Right lobe of liver (tissue), 4 donors: ENCODE measurements around the gene SRPK1.

Experiments
- POLR2A ChIP-seq: fragments of 450-650 bp; IDR thresholded peaks from one replicate; pipeline ENCODE4 v1.6.1; 2017; ENCODE audit warnings: antibody characterized with exemption, mild to moderate bottlenecking
- TF ChIP-seq, protein P1 (sequence below), 4 donors: fragments of 200-600 bp in 3 of 4; fragments of 450-650 bp in 1 of 4; IDR thresholded peaks; one replicate each; pipeline versions ENCODE4 v1.5.1 to v1.8.0; 2016 to 2022; ENCODE audit warnings: antibody characterized with exemption in 4 of 4, mild to moderate bottlenecking in 2 of 4
- donor health status: DM: no; HTN: no; CAD: no.
- donor health status: DM: no; HTN: no; CAD: no.
- donor health status: DM: no; HTN: yes; CAD: no.

GRCh38 chr6:35824552-35825192 lies 96.2 kb downstream of the SRPK1 start:
- TF ChIP-seq, protein P1, sequence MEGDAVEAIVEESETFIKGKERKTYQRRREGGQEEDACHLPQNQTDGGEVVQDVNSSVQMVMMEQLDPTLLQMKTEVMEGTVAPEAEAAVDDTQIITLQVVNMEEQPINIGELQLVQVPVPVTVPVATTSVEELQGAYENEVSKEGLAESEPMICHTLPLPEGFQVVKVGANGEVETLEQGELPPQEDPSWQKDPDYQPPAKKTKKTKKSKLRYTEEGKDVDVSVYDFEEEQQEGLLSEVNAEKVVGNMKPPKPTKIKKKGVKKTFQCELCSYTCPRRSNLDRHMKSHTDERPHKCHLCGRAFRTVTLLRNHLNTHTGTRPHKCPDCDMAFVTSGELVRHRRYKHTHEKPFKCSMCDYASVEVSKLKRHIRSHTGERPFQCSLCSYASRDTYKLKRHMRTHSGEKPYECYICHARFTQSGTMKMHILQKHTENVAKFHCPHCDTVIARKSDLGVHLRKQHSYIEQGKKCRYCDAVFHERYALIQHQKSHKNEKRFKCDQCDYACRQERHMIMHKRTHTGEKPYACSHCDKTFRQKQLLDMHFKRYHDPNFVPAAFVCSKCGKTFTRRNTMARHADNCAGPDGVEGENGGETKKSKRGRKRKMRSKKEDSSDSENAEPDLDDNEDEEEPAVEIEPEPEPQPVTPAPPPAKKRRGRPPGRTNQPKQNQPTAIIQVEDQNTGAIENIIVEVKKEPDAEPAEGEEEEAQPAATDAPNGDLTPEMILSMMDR (IDR thresholded peaks at IDR 0.05) = no peak
- no peak for TF ChIP-seq POLR2A
